Kidney (tissue), 14 donors: ENCODE results near the gene ZBTB32. TPM values are rescaled to one million over a fixed set of nuclear protein-coding genes. Genes with fewer than 3 reads are reported as not detected.

ENCODE experiments used
- DNase-seq, 5 donors: peaks; one replicate each; pipeline ENCODE4 v3.0.0-alpha.2; 2013 to 2020
- FAIRE-seq: peaks from 2 replicates; lab custom pipeline; 2012; peaks lifted over from hg19 to GRCh38; lab: Jason Lieb, UNC
- H3K27ac ChIP-seq, 2 donors: one replicate each; pipeline ENCODE4 v1.7.0; 2013; ENCODE audit warnings: low read depth in 2 of 2, low read length in 2 of 2, inconsistent platforms in 1 of 2
- H3K27me3 ChIP-seq: one replicate; pipeline ENCODE4 v1.7.1; 2013; ENCODE audit warnings: low read length, inconsistent platforms; ENCODE audit not compliant: control insufficient read depth, insufficient read depth
- H3K36me3 ChIP-seq, 3 donors: one replicate each; pipeline versions ENCODE4 v1.7.0 to v1.7.1; 2013; ENCODE audit warnings: low read length in 3 of 3, control low read depth in 1 of 3, inconsistent platforms in 1 of 3; ENCODE audit not compliant: insufficient read depth in 3 of 3, control insufficient read depth in 2 of 3
- H3K4me1 ChIP-seq, 3 donors: one replicate each; pipeline versions ENCODE4 v1.7.0 to v1.7.1; 2013; ENCODE audit warnings: low read length in 3 of 3, inconsistent platforms in 1 of 3, low read depth in 1 of 3; ENCODE audit not compliant: control insufficient read depth in 2 of 3, insufficient read depth in 2 of 3
- H3K4me3 ChIP-seq, 3 donors: one replicate each; pipeline versions ENCODE4 v1.7.0 to v1.8.1; 2013; ENCODE audit warnings: low read length in 3 of 3, control low read depth in 1 of 3, inconsistent platforms in 1 of 3
- H3K9ac ChIP-seq, 3 donors: one replicate each; pipeline versions ENCODE4 v1.7.0 to v1.7.1; 2013; ENCODE audit warnings: low read length in 3 of 3, control low read depth in 1 of 3, inconsistent platforms in 1 of 3
- H3K9me3 ChIP-seq, 3 donors: one replicate each; pipeline versions ENCODE4 v1.7.0 to v1.7.1; 2013; ENCODE audit warnings: low read length in 3 of 3, control low read depth in 1 of 3, inconsistent platforms in 1 of 3; ENCODE audit not compliant: control insufficient read depth in 2 of 3, insufficient read depth in 1 of 3
- intact Hi-C: fragments of 100-400 bp; cut with DNase I; formaldehyde crosslinking; loops from one replicate; pipeline ENCODE4 v1.11.1; 2022
- polyA plus RNA-seq: library from polyadenylated mRNA; stranded (reverse); fragments of 350-450 nt; fragmentation: Illumina TruSeq; extraction: RNeasy Lipid Tissue Mini Kit (QIAGEN cat#74804); gene quantifications from one replicate; pipeline ENCODE4 v1.2.3, GENCODE V29; 2014; ENCODE audit warnings: low read depth, low replicate concordance; ENCODE audit not compliant: insufficient read depth
- total RNA-seq: library from RNA; stranded (reverse); fragmentation: NEBNext Ultra II Directional; extraction: Animal tissue kit (Norgen Biotek cat#: 25700); gene quantifications from one replicate; pipeline ENCODE4 v1.2.1, GENCODE V29; 2021
- TF ChIP-seq, protein P1 (sequence below): IDR thresholded peaks from 3 replicates; pipeline ENCODE4 v1.5.1; 2012; ENCODE audit warnings: mild to moderate bottlenecking, moderate library complexity, borderline replicate concordance; ENCODE audit not compliant: insufficient read depth; ENCODE audit errors: extremely low read depth
- donor health status: control.
- donor health status: control.
- donor health status: control.
- donor health status: control.
- donor health status: control.
- donor health status: DM: yes; HTN: yes; CAD: no.
- donor health status: Normal renal cell carcinoma (clear cell type).

Gene ZBTB32
- total and polyA plus RNA-seq, 2 donors from 2014 or later = 1.8 TPM; not detected in 1

DNA sequence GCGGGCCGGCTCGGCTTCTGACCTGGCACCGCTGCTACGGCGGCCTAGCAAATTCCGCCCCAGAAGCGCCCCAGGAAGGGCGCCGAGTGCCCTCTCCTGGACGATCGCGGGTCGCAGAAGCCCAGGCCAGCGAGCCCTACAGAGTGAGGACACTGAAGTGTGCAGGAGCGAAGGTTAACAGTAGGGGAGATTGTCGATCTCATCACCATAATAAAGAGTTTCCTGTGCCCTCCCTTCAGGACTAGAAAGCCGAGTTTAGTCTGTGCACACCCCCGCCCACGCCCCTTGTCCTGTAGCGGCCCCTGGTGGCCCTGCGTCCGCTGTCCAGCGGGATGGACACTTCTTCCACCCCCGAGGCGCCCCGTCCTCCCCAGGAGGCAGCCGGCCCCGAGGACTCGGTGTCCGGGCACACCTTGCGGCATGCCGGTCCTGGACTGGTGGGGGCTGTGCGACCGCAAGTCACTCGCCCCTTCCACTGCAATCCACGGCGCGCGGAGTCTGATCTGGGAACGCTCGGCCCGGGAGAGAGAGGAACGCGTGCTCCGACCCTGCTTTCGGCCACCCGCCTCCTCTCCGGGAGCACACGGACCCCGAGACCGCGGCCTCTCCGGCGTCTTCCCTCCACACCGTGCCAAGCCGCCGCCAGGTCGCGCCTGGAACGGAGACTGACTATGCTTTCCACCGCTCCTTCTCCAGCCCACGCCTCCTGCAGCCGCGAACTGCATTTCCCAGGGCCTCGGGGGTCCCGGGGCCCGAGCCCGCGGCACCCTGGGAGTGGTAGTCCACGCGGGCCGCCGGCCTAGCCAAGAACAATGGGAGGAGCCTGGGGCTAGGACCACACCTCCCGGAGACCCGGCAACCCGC lies 12.7 kb downstream of the ZBTB32 start:
- H3K27ac ChIP-seq = peak overlapping the region; percentile 79 to 84
- DNase-seq (peak; percentile 89 to 99 (median 93)), FAIRE-seq (no peak)
- peak overlapping the region; percentile 38 to 71 (median 68) for H3K9ac ChIP-seq
- TF ChIP-seq, protein P1, sequence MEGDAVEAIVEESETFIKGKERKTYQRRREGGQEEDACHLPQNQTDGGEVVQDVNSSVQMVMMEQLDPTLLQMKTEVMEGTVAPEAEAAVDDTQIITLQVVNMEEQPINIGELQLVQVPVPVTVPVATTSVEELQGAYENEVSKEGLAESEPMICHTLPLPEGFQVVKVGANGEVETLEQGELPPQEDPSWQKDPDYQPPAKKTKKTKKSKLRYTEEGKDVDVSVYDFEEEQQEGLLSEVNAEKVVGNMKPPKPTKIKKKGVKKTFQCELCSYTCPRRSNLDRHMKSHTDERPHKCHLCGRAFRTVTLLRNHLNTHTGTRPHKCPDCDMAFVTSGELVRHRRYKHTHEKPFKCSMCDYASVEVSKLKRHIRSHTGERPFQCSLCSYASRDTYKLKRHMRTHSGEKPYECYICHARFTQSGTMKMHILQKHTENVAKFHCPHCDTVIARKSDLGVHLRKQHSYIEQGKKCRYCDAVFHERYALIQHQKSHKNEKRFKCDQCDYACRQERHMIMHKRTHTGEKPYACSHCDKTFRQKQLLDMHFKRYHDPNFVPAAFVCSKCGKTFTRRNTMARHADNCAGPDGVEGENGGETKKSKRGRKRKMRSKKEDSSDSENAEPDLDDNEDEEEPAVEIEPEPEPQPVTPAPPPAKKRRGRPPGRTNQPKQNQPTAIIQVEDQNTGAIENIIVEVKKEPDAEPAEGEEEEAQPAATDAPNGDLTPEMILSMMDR = peak; percentile 74
- peak overlapping the region; percentile 72 to 87 (median 76) for H3K4me3 ChIP-seq
- peaks cover 0 to 12% (median 2%) of the 10 kb centered on the region in 3 donors for H3K36me3 ChIP-seq
- H3K27me3 ChIP-seq = no peaks in the 10 kb centered on the region
- peaks cover 0 to 15% (median 0%) of the 10 kb centered on the region in 3 donors for H3K4me1 ChIP-seq
- no peaks in the 10 kb centered on the region for H3K9me3 ChIP-seq
- intact Hi-C loops = no loop called here

DNA sequence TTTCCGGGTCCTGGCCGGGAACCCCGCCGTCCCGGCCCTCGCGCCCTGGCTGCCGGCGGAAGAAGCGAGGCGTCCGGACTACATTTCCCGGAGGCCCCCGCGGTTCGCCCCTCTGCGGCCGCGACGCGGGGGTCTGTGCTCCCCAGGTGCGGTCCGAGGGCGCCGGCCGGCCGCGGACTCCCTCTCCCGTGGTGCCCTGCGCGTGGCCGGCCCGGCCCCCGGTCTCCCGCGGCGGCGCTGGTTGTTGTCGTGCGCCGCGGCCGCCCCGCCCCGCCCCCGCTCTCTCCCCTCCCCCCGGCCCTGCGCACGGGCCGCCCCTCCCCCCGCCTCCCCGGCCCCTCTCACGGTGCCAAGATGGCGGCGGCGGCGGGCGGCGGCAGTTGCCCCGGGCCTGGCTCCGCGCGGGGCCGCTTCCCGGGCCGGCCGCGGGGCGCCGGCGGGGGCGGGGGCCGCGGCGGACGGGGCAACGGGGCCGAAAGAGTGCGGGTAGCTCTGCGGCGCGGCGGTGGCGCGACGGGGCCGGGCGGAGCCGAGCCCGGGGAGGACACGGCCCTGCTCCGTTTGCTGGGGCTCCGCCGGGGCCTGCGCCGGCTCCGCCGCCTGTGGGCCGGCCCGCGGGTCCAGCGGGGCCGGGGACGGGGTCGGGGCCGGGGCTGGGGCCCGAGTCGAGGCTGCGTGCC lies 13.4 kb downstream of the ZBTB32 start, which contains the start of gene KMT2B:
Gene KMT2B (plus strand): TSS at position 339 of the 680 bp plus-strand sequence. CDS start 16 bp downstream, at position 355.
- intact Hi-C loops = no loop called here
- H3K9me3 ChIP-seq = no peaks in the 10 kb centered on the region
- TF ChIP-seq, protein P1 = peak; percentile 8
- H3K4me3 ChIP-seq = peak within 1 kb of the TSS; percentile 72 to 87 (median 81)
- peaks cover 0 to 18% (median 9%) of the 10 kb centered on the region in 3 donors for H3K36me3 ChIP-seq
- peak in 4 of 5 donors; percentile 97 to 98 (median 98) for DNase-seq
- peak within 1 kb of the TSS; percentile 38 to 85 (median 68) for H3K9ac ChIP-seq
- no peaks in the 10 kb centered on the region for H3K27me3 ChIP-seq
- H3K27ac ChIP-seq = peak within 1 kb of the TSS; percentile 79 to 84
- H3K4me1 ChIP-seq = peaks cover 0 to 15% (median 0%) of the 10 kb centered on the region in 3 donors
- no peak for FAIRE-seq

DNA sequence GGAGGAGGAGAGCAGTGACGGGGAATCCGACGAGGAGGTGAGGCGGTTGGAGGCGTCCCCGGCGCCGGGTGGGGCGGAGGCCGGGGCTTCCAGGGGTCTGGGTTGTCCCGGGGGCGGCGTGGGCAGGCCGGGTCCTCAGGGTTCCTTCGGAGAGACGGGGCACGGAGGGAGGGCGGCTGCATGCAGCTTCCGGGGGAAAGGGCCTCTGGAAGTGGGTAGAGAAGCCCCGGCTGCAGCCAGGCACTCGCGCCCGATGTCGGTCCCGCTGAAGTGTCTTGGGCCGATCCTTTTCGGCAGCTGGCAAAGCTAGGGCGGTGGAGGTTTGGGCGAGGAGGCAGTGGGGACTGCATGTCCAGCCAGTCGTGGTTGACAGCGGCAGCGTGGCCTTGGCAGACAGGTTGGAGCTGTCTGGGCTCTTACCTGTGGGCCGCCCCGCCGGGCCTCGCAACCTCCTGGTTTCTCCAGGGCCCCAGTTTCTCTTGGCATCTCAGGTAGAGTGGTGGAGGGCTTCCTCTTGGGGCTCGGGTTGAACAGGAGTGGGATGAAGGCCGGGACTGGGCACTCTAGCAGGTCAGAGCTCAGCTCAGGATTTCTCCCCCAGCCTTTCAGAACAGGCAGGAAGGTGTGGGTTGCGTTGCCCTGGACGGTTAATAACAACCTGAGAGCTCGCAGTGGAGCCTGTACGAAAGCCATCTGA lies 14.1 kb downstream of the ZBTB32 start:
- intact Hi-C loops = no loop called here

More for the DNA sequence above, 14.1 kb downstream of the ZBTB32 start:
- TF ChIP-seq, protein P1 = no peak
- Histone ChIP-seq H3K36me3 (peaks cover 0 to 25% (median 14%) of the 10 kb centered on the region in 3 donors), H3K9ac (peak overlapping the region; percentile 23 to 85 (median 56)), H3K4me1 (peaks cover 0 to 15% (median 0%) of the 10 kb centered on the region in 3 donors), H3K9me3 (no peaks in the 10 kb centered on the region), H3K4me3 (peak overlapping the region; percentile 66 to 81 (median 69)), H3K27me3 (no peaks in the 10 kb centered on the region), H3K27ac (peak overlapping the region; percentile 16 to 67)
- FAIRE-seq (no peak), DNase-seq (peak in 4 of 5 donors; percentile 29 to 90 (median 60))
